ENCODE data around the gene IGIP.
"Not testable (repeated sequence)": the region's sequence is repeated elsewhere in the genome, so short reads cannot be mapped to it uniquely, and the experiment has no call there.

Gene IGIP

GRCh38 chr5:140143521-140144258, 18.0 kb downstream of the IGIP start:
- DNase-seq, result no peak

- no peak for DNase-seq
Observed at GRCh38 chr5:140145256-140145655, 19.5 kb downstream of the IGIP start.

GRCh38 chr5:140145818-140146522, 20.2 kb downstream of the IGIP start:
- peak; percentile 81 for DNase-seq

- DNase-seq, result no peak
Observed at GRCh38 chr5:140146523-140146842, 20.7 kb downstream of the IGIP start.

- DNase-seq, result no peak
Observed at GRCh38 chr5:140147460-140147859, 21.7 kb downstream of the IGIP start.

- DNase-seq, result no peak
Observed at GRCh38 chr5:140148508-140148907, 22.8 kb downstream of the IGIP start.

GRCh38 chr5:140150201-140150600, 24.5 kb downstream of the IGIP start:
- DNase-seq, result peak; percentile 42

- no peak for DNase-seq
Observed at GRCh38 chr5:140151144-140152021, 25.6 kb downstream of the IGIP start.

- DNase-seq, result no peak
Observed at GRCh38 chr5:140152022-140152999, 26.6 kb downstream of the IGIP start.

- DNase-seq, result no peak
Observed at GRCh38 chr5:140153255-140153654, 27.5 kb downstream of the IGIP start.

GRCh38 chr5:140153905-140154304, 28.2 kb downstream of the IGIP start:
- DNase-seq, result no peak

- DNase-seq, result not testable (repeated sequence)
Observed at GRCh38 chr5:140154710-140155381, 29.1 kb downstream of the IGIP start.

- peak; percentile 93 for DNase-seq
Observed at GRCh38 chr5:140157032-140157781, 31.5 kb downstream of the IGIP start.

GRCh38 chr5:140159014-140159927, 33.5 kb downstream of the IGIP start:
- no peak for DNase-seq

GRCh38 chr5:140162275-140162674, 36.5 kb downstream of the IGIP start:
- DNase-seq, result no peak

- no peak for DNase-seq
Observed at GRCh38 chr5:140162781-140163180, 37.0 kb downstream of the IGIP start.

GRCh38 chr5:140165101-140165922, 39.6 kb downstream of the IGIP start:
- DNase-seq, result no peak

GRCh38 chr5:140165923-140166270, 40.2 kb downstream of the IGIP start:
- no peak for DNase-seq

- no peak for DNase-seq
Observed at GRCh38 chr5:140166911-140167310, 41.2 kb downstream of the IGIP start.
